ENCODE measurements around the gene AHSG.

AHSG gene

GRCh38 chr3:186593862-186594261 lies 19.0 kb upstream of the AHSG start:
- no peak for DNase-seq

GRCh38 chr3:186594591-186595113 lies 18.2 kb upstream of the AHSG start:
- DNase-seq, result no peak

GRCh38 chr3:186596568-186597287 lies 16.1 kb upstream of the AHSG start:
- DNase-seq, result no peak

DNA sequence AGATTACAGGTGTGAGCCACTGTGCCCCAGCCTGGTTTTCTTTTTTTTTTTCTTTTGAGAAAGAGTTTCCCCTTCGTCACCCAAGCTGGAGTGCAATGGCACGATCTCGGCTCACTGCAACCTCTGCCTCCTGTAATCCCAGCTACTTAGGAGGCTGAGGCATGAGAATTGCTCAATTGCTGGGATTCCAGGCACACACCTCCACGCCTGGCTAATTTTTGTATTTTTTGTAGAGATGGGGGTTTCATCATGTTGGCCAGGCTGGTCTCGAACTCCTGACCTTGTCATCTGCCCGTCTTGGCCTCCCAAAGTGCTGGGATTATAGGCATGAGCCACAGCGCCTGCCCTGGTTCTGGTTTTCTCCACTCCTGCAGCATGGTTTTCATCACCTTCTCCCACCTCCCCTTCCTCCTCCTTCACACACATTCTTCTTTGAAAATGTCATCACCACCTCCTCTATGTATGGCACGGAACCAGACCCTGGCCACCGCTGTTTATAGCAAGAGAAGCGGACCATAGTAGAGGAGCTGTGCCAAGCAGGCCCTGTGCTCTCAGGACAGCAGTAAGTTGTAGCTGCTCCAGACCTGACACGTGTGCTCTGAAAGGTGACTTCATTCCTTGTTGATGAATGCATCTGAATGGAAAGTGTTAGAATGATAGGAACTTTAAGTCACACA lies 14.6 kb upstream of the AHSG start:
- DNase-seq, result no peak

DNA sequence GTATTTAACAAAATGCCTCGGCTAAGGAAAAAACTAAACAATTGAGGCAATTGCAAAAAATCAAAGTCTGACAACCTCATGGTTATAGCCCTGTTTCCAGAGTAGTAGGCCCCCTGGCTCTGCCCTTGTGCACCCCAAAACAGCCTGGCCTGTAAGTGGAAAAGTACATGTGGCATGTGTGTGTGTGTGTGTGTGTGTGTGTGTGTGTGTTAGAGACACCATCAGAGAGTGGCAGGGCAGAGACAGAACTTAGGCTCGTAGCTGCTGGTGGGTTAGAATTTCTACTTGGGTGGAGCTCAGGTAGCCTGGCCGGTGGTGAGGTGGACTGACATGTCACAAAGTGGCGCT lies 14.1 kb upstream of the AHSG start:
- no peak for DNase-seq

DNA sequence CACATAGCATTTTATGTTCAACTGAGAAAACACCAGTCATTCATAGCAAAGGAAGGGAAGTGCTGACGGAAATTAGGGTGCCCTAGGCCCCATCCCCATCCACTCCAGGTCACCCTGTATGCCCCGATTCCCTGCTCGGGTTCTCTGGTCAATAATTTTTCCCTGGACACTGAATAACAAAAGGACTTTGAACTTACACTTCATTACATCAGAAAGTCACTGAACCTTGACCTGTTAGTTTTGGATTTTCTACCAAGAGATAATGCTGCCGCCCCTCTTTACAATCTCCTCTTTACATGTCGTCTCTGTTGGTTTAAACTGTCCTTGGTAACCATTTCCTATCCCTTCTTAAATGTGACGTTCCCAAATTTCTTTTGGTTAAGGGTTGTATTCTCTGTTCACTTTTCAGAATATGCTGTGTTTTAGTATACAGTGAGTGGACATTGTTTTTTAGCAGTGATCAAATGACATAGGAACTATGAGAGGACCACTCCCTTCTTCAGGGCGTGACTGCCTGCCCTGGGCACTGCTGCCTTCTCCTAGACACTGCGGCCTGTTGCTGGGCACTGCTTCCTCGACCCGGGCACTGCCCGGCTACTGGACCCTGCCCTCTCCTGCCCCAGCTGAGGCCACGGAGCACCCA lies 13.6 kb upstream of the AHSG start:
- no peak for DNase-seq

- no peak for DNase-seq
These were observed 13.1 kb upstream of the AHSG start for GRCh38 chr3:186599785-186600166.

GRCh38 chr3:186600896-186601295 lies 12.0 kb upstream of the AHSG start:
- DNase-seq, result no peak

DNA sequence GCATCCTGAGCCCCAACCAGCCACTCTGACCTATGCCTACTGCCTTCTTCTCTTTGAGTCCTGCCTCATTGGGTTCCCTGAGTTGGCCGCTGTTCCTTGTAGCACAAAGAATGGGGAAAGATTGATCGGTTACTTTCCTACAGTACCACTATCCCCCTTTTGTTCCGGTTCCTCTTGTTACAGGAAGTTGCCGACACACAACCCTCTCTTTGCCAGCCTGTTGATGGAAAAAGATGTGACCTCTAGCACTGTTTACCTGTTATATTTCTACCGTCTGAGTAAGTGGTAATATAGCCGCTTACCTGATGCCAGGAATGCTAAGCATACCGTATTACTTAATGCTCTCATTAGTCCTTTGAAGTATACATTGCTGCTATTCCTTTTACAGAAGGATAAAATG lies 9.7 kb upstream of the AHSG start:
- DNase-seq, result no peak

- no peak for DNase-seq
These were observed 7.8 kb upstream of the AHSG start for GRCh38 chr3:186605078-186605477.

DNA sequence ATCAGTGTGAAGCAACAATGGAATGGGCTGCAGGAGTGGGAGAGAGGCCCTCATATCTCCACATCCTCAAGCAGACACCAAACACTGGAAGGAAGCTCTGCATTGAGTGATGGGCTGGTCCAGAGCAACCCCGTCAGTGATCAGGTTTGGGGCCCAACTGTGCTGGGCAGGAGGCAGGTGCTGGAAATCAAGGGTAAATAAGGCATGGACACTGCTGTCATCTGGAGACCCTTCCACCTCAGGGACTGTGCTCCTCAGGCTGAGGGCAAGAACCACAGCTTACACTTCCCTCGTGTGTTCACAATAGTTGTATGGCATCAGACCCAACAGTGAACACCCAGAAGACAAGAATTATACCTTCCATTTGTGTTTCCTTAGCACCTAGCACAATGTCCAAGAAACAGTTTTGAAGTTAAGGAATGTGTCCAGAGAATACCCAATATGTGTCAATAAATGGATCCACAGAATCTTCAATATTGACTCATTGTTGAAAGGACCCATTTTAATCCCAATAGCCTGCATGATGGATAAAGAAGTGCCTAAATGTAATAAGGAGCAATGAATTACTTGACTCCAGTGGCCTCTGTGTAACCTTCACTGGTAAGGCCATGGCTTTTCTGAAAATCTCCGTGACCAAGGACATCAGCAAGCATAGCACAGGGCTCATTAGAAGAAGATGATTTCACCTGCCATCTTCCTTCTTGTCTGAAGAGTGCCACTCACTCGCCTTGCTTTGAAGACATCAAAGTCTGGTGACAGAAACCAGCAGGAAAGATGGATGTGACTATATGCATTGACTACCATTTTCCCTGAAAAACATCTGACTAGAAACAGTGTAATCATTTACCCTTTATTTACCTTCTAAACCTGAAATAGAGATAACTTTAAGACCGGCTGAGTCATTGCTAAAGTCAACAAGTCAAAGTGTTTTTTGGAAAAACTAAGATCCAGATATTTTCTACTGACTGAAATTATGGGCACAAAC lies 7.0 kb upstream of the AHSG start:
- DNase-seq, result no peak

GRCh38 chr3:186608624-186609215 lies 4.1 kb upstream of the AHSG start:
- DNase-seq, result no peak

DNA sequence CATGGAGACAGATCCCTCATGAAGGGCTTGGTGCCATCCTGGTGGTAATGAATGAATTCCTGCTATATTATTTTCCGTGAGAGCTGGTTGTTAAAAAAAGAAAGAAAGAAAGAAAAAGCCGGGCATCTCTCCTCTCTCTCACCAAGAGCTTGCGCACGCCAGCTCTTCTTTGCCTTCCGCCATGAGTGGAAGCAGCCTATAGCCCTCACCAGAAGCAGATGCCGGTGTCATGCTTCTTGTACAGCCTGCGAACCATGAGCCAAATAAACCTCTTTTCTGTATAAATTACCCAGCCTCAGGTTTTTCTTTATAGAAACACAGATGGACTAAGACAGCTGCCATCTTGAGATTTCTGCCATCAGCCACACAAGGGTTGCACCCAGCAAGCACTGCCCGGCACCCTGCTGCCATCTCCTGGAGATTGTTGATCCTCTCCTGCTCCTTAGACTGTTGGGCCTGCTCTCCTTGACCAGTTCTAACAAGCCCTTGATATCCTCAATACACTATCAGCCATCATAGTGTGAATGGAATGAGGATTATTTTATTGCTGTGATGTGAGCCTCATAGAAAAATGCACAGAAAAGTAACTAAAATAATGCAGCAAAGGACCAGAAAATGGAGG lies 3.5 kb upstream of the AHSG start:
- DNase-seq, result no peak

GRCh38 chr3:186612065-186612464 lies 795 bp upstream of the AHSG start:
- DNase-seq, result no peak

DNA sequence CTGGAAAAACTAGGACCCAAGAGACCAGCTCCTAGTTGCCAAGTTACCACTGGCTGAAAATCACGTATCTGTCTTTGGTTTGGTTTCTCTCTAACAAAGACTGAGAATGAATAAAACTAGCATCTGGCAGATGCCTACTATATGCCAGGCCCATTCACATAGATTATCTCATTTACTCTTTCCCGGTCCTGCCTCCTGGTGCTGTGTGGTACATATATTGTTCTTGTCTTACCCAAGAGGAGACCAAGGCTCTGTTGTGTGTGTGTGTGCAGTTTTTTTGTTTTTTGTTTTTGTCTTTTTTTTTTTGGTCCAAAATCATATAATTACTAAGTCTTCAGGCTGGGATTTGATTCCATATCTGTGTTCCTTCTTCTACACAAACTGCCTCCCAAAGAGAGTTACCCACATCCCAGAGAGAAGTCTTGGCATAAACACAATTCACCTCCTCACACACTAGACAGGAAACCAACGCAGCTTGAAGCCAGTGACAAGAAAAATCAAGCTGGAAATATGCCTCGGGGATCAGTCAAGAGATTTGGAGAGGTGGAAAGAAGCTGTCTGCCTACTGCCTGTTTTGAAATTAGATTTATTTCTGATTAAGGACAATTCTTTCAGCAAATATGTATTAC lies 891 bp downstream of the AHSG start:
- no peak for DNase-seq

DNA sequence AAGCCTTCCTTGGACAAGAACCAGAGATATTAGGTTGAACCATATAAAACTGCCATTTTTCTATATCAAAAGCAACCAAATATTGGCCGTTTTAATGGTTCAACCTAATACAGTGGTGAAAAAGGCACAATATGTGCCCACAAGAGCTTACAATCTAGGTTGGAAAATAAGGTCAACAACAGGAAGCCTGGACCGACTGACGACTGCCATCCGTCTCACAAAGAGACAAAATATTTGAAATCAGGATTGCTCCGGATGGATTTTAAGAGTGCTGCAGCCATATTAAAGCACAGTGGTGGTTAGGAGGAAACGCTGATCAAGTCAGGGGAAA lies 1.4 kb downstream of the AHSG start:
- DNase-seq, result no peak

GRCh38 chr3:186614597-186615483 lies 2.0 kb downstream of the AHSG start:
- peak; percentile 79 for DNase-seq

GRCh38 chr3:186616299-186616617 lies 3.4 kb downstream of the AHSG start:
- DNase-seq, result no peak

DNA sequence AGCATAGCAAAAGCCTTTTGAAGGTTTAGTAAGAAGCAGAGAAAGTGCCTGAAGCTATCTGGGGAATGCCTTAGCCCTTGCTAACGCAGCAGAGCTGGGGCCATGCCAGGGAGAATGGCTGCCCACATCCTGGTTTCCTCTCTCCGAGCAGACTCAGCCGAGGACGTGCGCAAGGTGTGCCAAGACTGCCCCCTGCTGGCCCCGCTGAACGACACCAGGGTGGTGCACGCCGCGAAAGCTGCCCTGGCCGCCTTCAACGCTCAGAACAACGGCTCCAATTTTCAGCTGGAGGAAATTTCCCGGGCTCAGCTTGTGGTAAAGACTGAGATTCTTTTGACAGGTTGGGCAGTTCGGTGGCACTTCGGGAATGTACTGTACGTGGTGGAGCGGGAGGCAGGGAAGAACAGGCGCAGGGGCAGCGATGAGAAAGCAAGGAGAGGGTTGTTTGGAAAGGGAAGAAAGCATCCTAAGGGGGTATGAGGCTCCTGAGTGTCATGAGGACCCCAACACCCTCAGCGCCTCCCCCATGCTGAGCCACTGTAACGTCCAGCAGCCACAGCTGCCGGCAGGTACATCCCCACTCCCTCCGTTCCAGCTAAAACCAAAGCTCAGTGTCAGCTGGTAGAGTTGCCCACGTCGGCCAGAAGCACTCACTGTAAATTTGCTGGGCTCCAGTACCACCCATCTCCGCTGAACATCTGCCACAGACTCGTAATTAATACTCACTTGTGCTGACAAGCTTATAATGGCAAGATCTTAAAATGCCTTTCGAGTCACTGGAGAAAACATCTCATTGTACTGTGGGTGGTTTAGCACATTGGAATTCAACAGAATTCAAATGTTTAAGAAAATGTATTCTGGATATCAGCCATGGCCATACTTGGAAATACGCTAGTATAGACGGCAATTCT lies 4.4 kb downstream of the AHSG start:
- peak; percentile 88 for DNase-seq
